B cell (primary cell): ENCODE measurements around the gene KYNU. TPM values are rescaled to one million over a fixed set of nuclear protein-coding genes. Genes with fewer than 3 reads are reported as not detected.

Experiments used
- ATAC-seq: fragments of 200-7000 bp; cut with Tn5 transposase; one replicate; pipeline ENCODE4 v1.10.0; 2021; ENCODE audit warnings: low read depth, mild to moderate bottlenecking, moderate number of reproducible peaks, moderate library complexity
- CTCF ChIA-PET: fragments of 350-600 bp; sonication (Branson Sonifier 250); formaldehyde crosslinking; loops from one replicate; lab custom pipeline; 2021; ENCODE audit warnings: antibody characterized with exemption, inconsistent platforms; lab: Charles Lee
- POLR2A ChIA-PET: fragments of 350-600 bp; sonication (Branson Sonifier 250); formaldehyde crosslinking; loops from one replicate; lab custom pipeline; 2021; ENCODE audit warnings: antibody characterized with exemption; lab: Charles Lee
- DNase-seq: peaks from one replicate; pipeline ENCODE4 v3.0.0; 2013
- H2AFZ ChIP-seq: 2 replicates; pipeline ENCODE4 v1.6.1; 2012; ENCODE audit warnings: mild to moderate bottlenecking, low read depth, low read length; ENCODE audit not compliant: insufficient read depth, poor library complexity, severe bottlenecking
- H3K27ac ChIP-seq, 2 donors: 1 replicate in 1 of 2; 2 replicates in 1 of 2; pipeline ENCODE4 v1.5.1; 2012 to 2013; ENCODE audit warnings: low read length in 2 of 2, mild to moderate bottlenecking in 2 of 2, moderate library complexity in 1 of 2
- H3K27me3 ChIP-seq, 4 experiments: fragments of 200-600 bp in 1 of 4; sonication (generic) in 1 of 4; replicated peaks in 1 of 4; 1 replicate in 2 of 4; 2 replicates in 2 of 4; pipeline versions ENCODE4 v1.6.1 to v1.7.0; 2013 to 2016; ENCODE audit warnings: low read length in 3 of 4, mild to moderate bottlenecking in 2 of 4, mixed read lengths in 1 of 4, moderate library complexity in 1 of 4; ENCODE audit not compliant: insufficient read depth in 4 of 4, control insufficient read depth in 3 of 4; ENCODE audit errors: control extremely low read depth in 1 of 4
- H3K36me3 ChIP-seq, 2 experiments: replicated peaks in 1 of 2; 1 replicate in 1 of 2; 2 replicates in 1 of 2; pipeline versions ENCODE4 v1.6.1 to v1.7.1; 2013; ENCODE audit warnings: low read length in 1 of 2; ENCODE audit not compliant: insufficient read depth in 2 of 2, control insufficient read depth in 1 of 2; ENCODE audit errors: control extremely low read depth in 1 of 2, extremely low read depth in 1 of 2
- H3K4me1 ChIP-seq, 2 donors: fragments of 200-600 bp in 1 of 2; sonication (generic) in 1 of 2; 1 replicate in 1 of 2; 2 replicates in 1 of 2; pipeline versions ENCODE4 v1.5.1 to v1.6.1; 2013 to 2017; ENCODE audit warnings: low read length in 2 of 2; ENCODE audit not compliant: control insufficient read depth in 2 of 2, insufficient read depth in 2 of 2
- H3K4me2 ChIP-seq: replicated peaks from 2 replicates; pipeline ENCODE3; 2012; ENCODE audit warnings: mild to moderate bottlenecking, low read depth, low read length; ENCODE audit not compliant: poor library complexity, severe bottlenecking
- H3K4me3 ChIP-seq, 5 experiments: fragments of 200-600 bp in 1 of 5; sonication (generic) in 1 of 5; 1 replicate in 3 of 5; 2 replicates in 2 of 5; pipeline versions ENCODE4 v1.5.1 to v1.7.0; 2011 to 2016; ENCODE audit warnings: low read length in 4 of 5, mild to moderate bottlenecking in 4 of 5, low read depth in 2 of 5, control low read depth in 1 of 5, moderate library complexity in 1 of 5; ENCODE audit not compliant: insufficient read depth in 1 of 5; ENCODE audit errors: control extremely low read depth in 1 of 5, extremely low read depth in 1 of 5
- H3K79me2 ChIP-seq: fragments of 200-600 bp; sonication (generic); one replicate; pipeline ENCODE4 v1.6.0; 2016; ENCODE audit warnings: low read length; ENCODE audit not compliant: control insufficient read depth, insufficient read depth
- H3K9ac ChIP-seq: fragments of 200-600 bp; sonication (generic); 2 replicates; pipeline ENCODE4 v1.6.1; 2017; ENCODE audit warnings: mild to moderate bottlenecking, low read length, moderate library complexity
- H3K9me3 ChIP-seq, 3 donors: one replicate each; pipeline versions ENCODE4 v1.6.1 to v1.7.1; 2013; ENCODE audit warnings: low read length in 2 of 3; ENCODE audit not compliant: control insufficient read depth in 2 of 3, insufficient read depth in 1 of 3; ENCODE audit errors: control extremely low read depth in 1 of 3
- H4K20me1 ChIP-seq: 2 replicates; pipeline ENCODE4 v1.6.0; 2012; ENCODE audit warnings: mild to moderate bottlenecking, low read length; ENCODE audit not compliant: insufficient read depth, control insufficient read depth, poor library complexity, severe bottlenecking
- H3K27ac Mint-ChIP-seq: one replicate; pipeline ENCODE4 v1.8.0; 2021; ENCODE audit warnings: mixed read lengths
- H3K27me3 Mint-ChIP-seq: one replicate; pipeline ENCODE4 v1.8.0; 2021; ENCODE audit warnings: mixed read lengths
- H3K4me1 Mint-ChIP-seq: one replicate; pipeline ENCODE4 v1.8.0; 2021; ENCODE audit warnings: mixed read lengths
- H3K4me3 Mint-ChIP-seq: one replicate; pipeline ENCODE4 v1.8.0; 2021; ENCODE audit warnings: mixed read lengths
- H3K9me3 Mint-ChIP-seq: one replicate; pipeline ENCODE4 v1.8.0; 2022; ENCODE audit warnings: mixed read lengths; ENCODE audit not compliant: insufficient read depth
- CTCF ChIP-seq: fragments of 200-600 bp; IDR thresholded peaks from one replicate; pipeline ENCODE4 v1.8.0; 2022; ENCODE audit warnings: antibody characterized with exemption, mild to moderate bottlenecking
- EZH2 ChIP-seq: IDR thresholded peaks from 2 replicates; pipeline ENCODE4 v1.6.1; 2012; ENCODE audit warnings: borderline replicate concordance, low read depth, mild to moderate bottlenecking, moderate library complexity, low read length; ENCODE audit not compliant: insufficient read depth, poor library complexity, severe bottlenecking
- WGBS: methylation state at CpG from one replicate; pipeline ENCODE4 v1.1.5; 2013; ENCODE audit warnings: missing lambda C conversion rate; ENCODE audit not compliant: insufficient coverage; 5-methylcytosine and 5-hydroxymethylcytosine counted together
- intact Hi-C: fragments of 100-400 bp; cut with micrococcal nuclease; formaldehyde crosslinking; loops from one replicate; pipeline ENCODE4 v1.10.0; 2022
- polyA plus RNA-seq: library from polyadenylated mRNA; depleted of rRNA; stranded (reverse); fragments of >200 nt; gene quantifications from 2 replicates; pipeline ENCODE4 v1.2.3, GENCODE V29; 2012
- total RNA-seq, 2 donors: library from RNA; stranded (reverse); fragments of 120-200 nt in 1 of 2; gene quantifications; 1 replicate in 1 of 2; 2 replicates in 1 of 2; pipeline versions ENCODE4 v1.2.3 to v1.2.4, GENCODE V29; 2013 to 2022

Gene KYNU
- total and polyA plus RNA-seq, 2 donors (not counting 1 experiment from before 2014, with no cell fraction given), result 14.5 to 46.2 TPM

- H3K9ac ChIP-seq, result no peak overlapping the region
- no peaks in the 10 kb centered on the region for H3K27me3 ChIP-seq
- ChIA-PET CTCF (interaction anchor here (1.6 kb wide), 1 partner anchor 10 kb away, joined by 7 read pairs; no protein-coding TSS in a partner anchor), POLR2A (no interaction called here)
- H3K4me1 ChIP-seq, result no peaks in the 10 kb centered on the region
- Mint-ChIP-seq H3K9me3 (no peaks in the 10 kb centered on the region), H3K4me3 (no peak overlapping the region), H3K27me3 (no peaks in the 10 kb centered on the region), H3K4me1 (no peaks in the 10 kb centered on the region), H3K27ac (no peak overlapping the region)
- no peak overlapping the region for H3K4me3 ChIP-seq
- H3K36me3 ChIP-seq, result no peaks in the 10 kb centered on the region
- ATAC-seq, result no peak
- 100% methylated on average over 5 of the region's 6 CpGs for WGBS
- no peaks in the 10 kb centered on the region for H3K79me2 ChIP-seq
- no peaks in the 10 kb centered on the region for H3K9me3 ChIP-seq
- no peaks in the 10 kb centered on the region for H4K20me1 ChIP-seq
- DNase-seq, result no peak
- no peak overlapping the region for H3K4me2 ChIP-seq
- intact Hi-C loops, result no loop called here
- no peak for TF ChIP-seq EZH2
- TF ChIP-seq CTCF, result no peak
- H2AFZ ChIP-seq, result no peak overlapping the region
- H3K27ac ChIP-seq, result no peak overlapping the region
Observed at GRCh38 chr2:142853912-142854311, 23.6 kb upstream of the KYNU start.

GRCh38 chr2:142857256-142858164 is 20.0 kb upstream of the KYNU start:
- WGBS, result no CpG with 5 or more reads among the region's 5 CpGs
- Histone ChIP-seq H3K36me3 (no peaks in the 10 kb centered on the region), H3K27me3 (no peaks in the 10 kb centered on the region), H3K4me2 (no peak overlapping the region), H3K27ac (no peak overlapping the region), H3K79me2 (no peaks in the 10 kb centered on the region), H2AFZ (no peak overlapping the region), H3K4me1 (no peaks in the 10 kb centered on the region), H3K9ac (no peak overlapping the region), H3K4me3 (no peak overlapping the region), H4K20me1 (no peaks in the 10 kb centered on the region), H3K9me3 (no peaks in the 10 kb centered on the region)
- no peaks in the 10 kb centered on the region for H3K27me3 Mint-ChIP-seq
- no peak for TF ChIP-seq EZH2
- TF ChIP-seq CTCF, result no peak
- CTCF ChIA-PET, result interaction anchor here (1.7 kb wide), 1 partner anchor 58 kb away, joined by 4 read pairs; no protein-coding TSS in a partner anchor
- ATAC-seq (no peak), DNase-seq (no peak)
- H3K27ac Mint-ChIP-seq, result no peak overlapping the region
- POLR2A ChIA-PET, result no interaction called here
- H3K4me3 Mint-ChIP-seq, result no peak overlapping the region
- H3K4me1 Mint-ChIP-seq, result no peaks in the 10 kb centered on the region
- intact Hi-C loops, result no loop called here
- no peaks in the 10 kb centered on the region for H3K9me3 Mint-ChIP-seq
